Suppressor macrophage (primary cell): ENCODE data around the gene KCNC4.

Experiments used
- DNase-seq, 4 experiments: peaks; one replicate each; pipeline ENCODE4 v3.0.0-alpha.2; 2020 to 2022

Gene KCNC4

GRCh38 chr1:110189181-110189580 lies 20.9 kb upstream of the KCNC4 start:
- DNase-seq, result no peak

- no peak for DNase-seq
Measured at GRCh38 chr1:110190282-110190929, 19.7 kb upstream of the KCNC4 start.

- no peak for DNase-seq
Measured at GRCh38 chr1:110192541-110192940, 17.6 kb upstream of the KCNC4 start.

GRCh38 chr1:110195196-110195595 lies 14.9 kb upstream of the KCNC4 start:
- no peak for DNase-seq

GRCh38 chr1:110196917-110197765 lies 13.0 kb upstream of the KCNC4 start:
- peak; percentile 36 to 68 (median 62) for DNase-seq

GRCh38 chr1:110197905-110198629 lies 12.0 kb upstream of the KCNC4 start:
- DNase-seq, result no peak

- no peak for DNase-seq
Measured at GRCh38 chr1:110198746-110199145, 11.4 kb upstream of the KCNC4 start.

GRCh38 chr1:110200190-110200589 lies 9.9 kb upstream of the KCNC4 start:
- DNase-seq, result no peak

GRCh38 chr1:110200666-110201065 lies 9.4 kb upstream of the KCNC4 start:
- DNase-seq, result no peak

- no peak for DNase-seq
Measured at GRCh38 chr1:110201157-110201825, 8.8 kb upstream of the KCNC4 start.

- DNase-seq, result peak; percentile 76 to 88 (median 82)
Measured at GRCh38 chr1:110203021-110203661, 7.0 kb upstream of the KCNC4 start.

- DNase-seq, result no peak
Measured at GRCh38 chr1:110205156-110205555, 5.0 kb upstream of the KCNC4 start.

GRCh38 chr1:110205591-110206155 lies 4.4 kb upstream of the KCNC4 start:
- no peak for DNase-seq

GRCh38 chr1:110206261-110206920 lies 3.7 kb upstream of the KCNC4 start:
- no peak for DNase-seq

GRCh38 chr1:110207831-110208230 lies 2.3 kb upstream of the KCNC4 start:
- DNase-seq, result peak; percentile 71 to 84 (median 78)

GRCh38 chr1:110208916-110209645 lies 1.0 kb upstream of the KCNC4 start:
- DNase-seq, result no peak

GRCh38 chr1:110210604-110211495 lies 736 bp downstream of the KCNC4 start:
- DNase-seq, result peak; percentile 31 to 79 (median 66)

GRCh38 chr1:110211496-110212168 lies 1.5 kb downstream of the KCNC4 start:
- DNase-seq, result peak in 3 of 4 experiments; percentile 39 to 46 (median 44)
